Sigmoid colon (tissue), 7 donors: ENCODE results near the gene JKAMP. TPM values are rescaled to one million over a fixed set of nuclear protein-coding genes. Genes with fewer than 3 reads are reported as not detected.
A peak's percentile ranks its signal among the peaks of the same experiment; 100 is the strongest.

ENCODE experiments used
- DNase-seq: peaks from one replicate; pipeline ENCODE4 v3.0.0-alpha.2; 2019
- H3K27ac ChIP-seq, 4 donors: fragments of 200-600 bp; sonication (generic); one replicate each; pipeline ENCODE4 v1.5.1; 2016 to 2019; ENCODE audit warnings: mild to moderate bottlenecking in 1 of 4
- H3K27me3 ChIP-seq, 3 donors: fragments of 200-600 bp; sonication (generic); one replicate each; pipeline ENCODE4 v1.5.1; 2019; ENCODE audit warnings: mild to moderate bottlenecking in 1 of 3
- H3K36me3 ChIP-seq, 4 donors: fragments of 200-600 bp; sonication (generic); one replicate each; pipeline ENCODE4 v1.5.1; 2016 to 2019
- H3K4me1 ChIP-seq, 4 donors: fragments of 200-600 bp; sonication (generic); one replicate each; pipeline ENCODE4 v1.5.1; 2017 to 2019
- H3K4me3 ChIP-seq, 4 donors: fragments of 200-600 bp; sonication (generic); one replicate each; pipeline ENCODE4 v1.5.1; 2017 to 2019; ENCODE audit warnings: mild to moderate bottlenecking in 2 of 4, moderate library complexity in 1 of 4
- H3K9me3 ChIP-seq, 4 donors: fragments of 200-600 bp in 3 of 4; sonication (generic) in 3 of 4; one replicate each; pipeline versions ENCODE4 v1.5.1 to v1.6.1; 2013 to 2019
- CTCF ChIP-seq, 4 experiments: fragments of 450-650 bp in 3 of 4; fragments of 200-600 bp in 1 of 4; IDR thresholded peaks; one replicate each; pipeline ENCODE4 v1.5.1; 2016 to 2019; ENCODE audit warnings: antibody characterized with exemption in 4 of 4, mild to moderate bottlenecking in 3 of 4, moderate library complexity in 2 of 4
- EP300 ChIP-seq, 4 donors: sonication (generic); formaldehyde crosslinking; IDR thresholded peaks; one replicate each; pipeline ENCODE4 v1.6.1; 2017; ENCODE audit warnings: antibody characterized with exemption in 4 of 4
- POLR2A ChIP-seq, 2 donors: fragments of 450-650 bp; IDR thresholded peaks; one replicate each; pipeline ENCODE4 v1.6.1; 2016; ENCODE audit warnings: antibody characterized with exemption in 2 of 2, mild to moderate bottlenecking in 2 of 2, moderate library complexity in 2 of 2
- POLR2AphosphoS5 ChIP-seq, 4 donors: sonication (generic); formaldehyde crosslinking; IDR thresholded peaks; one replicate each; pipeline ENCODE4 v1.6.1; 2017; ENCODE audit warnings: antibody characterized with exemption in 4 of 4
- WGBS, 2 donors: extraction: QIAGEN DNeasy Blood & Tissue Kit; methylation state at CpG; one replicate each; pipeline ENCODE4 v1.1.7; 2013; 5-methylcytosine and 5-hydroxymethylcytosine counted together
- intact Hi-C: fragments of 100-400 bp; cut with DNase I; formaldehyde crosslinking; loops from one replicate; pipeline ENCODE4 v1.15.1; 2023
- polyA plus RNA-seq, 3 donors: library from polyadenylated mRNA; stranded (reverse); fragments of 200-250 nt; gene quantifications; one replicate each; pipeline ENCODE4 v1.2.3, GENCODE V29; 2013
- total RNA-seq, 4 donors: library from RNA; depleted of rRNA; stranded (reverse); fragments of >200 nt; gene quantifications; one replicate each; pipeline ENCODE4 v1.1.0, GENCODE V29; 2016
- donor health status: healthy with polysubstance abuse.
- donor health status: Bipolar disorder and iron deficiency.
- donor health status: healthy.

Gene JKAMP
- total and polyA plus RNA-seq, 7 donors: 9.0 to 49.0 (median 27.3) TPM

- intact Hi-C loops: no loop called here
- Histone ChIP-seq H3K27me3 (no peaks in the 10 kb centered on the region), H3K36me3 (peaks cover 0 to 55% (median 8%) of the 10 kb centered on the region in 4 donors), H3K9me3 (no peaks in the 10 kb centered on the region), H3K4me1 (peaks cover 0 to 27% (median 14%) of the 10 kb centered on the region in 4 donors), H3K4me3 (no peak overlapping the region), H3K27ac (peak overlapping the region in 1 of 4 donors; percentile 69)
- 92 to 99% methylated on average over 1 of the region's 1 CpG for WGBS, 2 donors
- DNase-seq: no peak
- no peak for TF ChIP-seq CTCF (IDR thresholded peaks at IDR 0.05)
Observed at GRCh38 chr14:59475709-59476108, 8.6 kb upstream of the JKAMP start.

GRCh38 chr14:59478540-59478939 is 5.8 kb upstream of the JKAMP start:
- Histone ChIP-seq H3K27me3 (no peaks in the 10 kb centered on the region), H3K9me3 (no peaks in the 10 kb centered on the region), H3K27ac (no peak overlapping the region), H3K4me3 (no peak overlapping the region), H3K36me3 (peaks cover 0 to 38% (median 5%) of the 10 kb centered on the region in 4 donors), H3K4me1 (peaks cover 0 to 56% (median 35%) of the 10 kb centered on the region in 4 donors)
- TF ChIP-seq POLR2A (IDR thresholded peaks at IDR 0.05) (no peak), EP300 (IDR thresholded peaks at IDR 0.05) (no peak), POLR2AphosphoS5 (IDR thresholded peaks at IDR 0.05) (no peak), CTCF (IDR thresholded peaks at IDR 0.05) (no peak)
- 95 to 96% methylated on average over 3 of the region's 3 CpGs for WGBS, 2 donors
- intact Hi-C loops: no loop called here
- no peak for DNase-seq

- Histone ChIP-seq H3K4me3 (no peak overlapping the region), H3K27me3 (no peaks in the 10 kb centered on the region), H3K27ac (peak overlapping the region; percentile 10 to 95 (median 94)), H3K9me3 (no peaks in the 10 kb centered on the region), H3K4me1 (peaks cover 0 to 46% (median 29%) of the 10 kb centered on the region in 4 donors), H3K36me3 (peaks cover 0 to 25% (median 5%) of the 10 kb centered on the region in 4 donors)
- intact Hi-C loops: loop anchor here (5.0 to 10.0 kb wide), 3 partner anchors 767 to 1055 kb away; partner anchors contain the start of genes DACT1, KIAA0586, PPM1A and TIMM9
- no peak for DNase-seq
- WGBS, 2 donors: 12 to 40% methylated on average over 1 of the region's 1 CpG
- TF ChIP-seq CTCF (IDR thresholded peaks at IDR 0.05) (no peak), EP300 (IDR thresholded peaks at IDR 0.05) (no peak), POLR2A (IDR thresholded peaks at IDR 0.05) (no peak), POLR2AphosphoS5 (IDR thresholded peaks at IDR 0.05) (no peak)
Observed at GRCh38 chr14:59480166-59480565, 4.2 kb upstream of the JKAMP start.

GRCh38 chr14:59481407-59481806 is 2.9 kb upstream of the JKAMP start:
- WGBS, 2 donors: 96 to 97% methylated on average over 2 of the region's 2 CpGs

More at GRCh38 chr14:59481407-59481806, 2.9 kb upstream of the JKAMP start:
- peaks cover 0 to 12% (median 0%) of the 10 kb centered on the region in 4 donors for H3K36me3 ChIP-seq
- H3K9me3 ChIP-seq: no peaks in the 10 kb centered on the region
- H3K4me1 ChIP-seq: peaks cover 0 to 59% (median 41%) of the 10 kb centered on the region in 4 donors
- no peak for DNase-seq
- TF ChIP-seq EP300 (IDR thresholded peaks at IDR 0.05): no peak
- no peak for TF ChIP-seq POLR2A (IDR thresholded peaks at IDR 0.05)
- TF ChIP-seq POLR2AphosphoS5 (IDR thresholded peaks at IDR 0.05): no peak
- no peak for TF ChIP-seq CTCF (IDR thresholded peaks at IDR 0.05)
- no peak overlapping the region for H3K4me3 ChIP-seq
- H3K27me3 ChIP-seq: no peaks in the 10 kb centered on the region
- intact Hi-C loops: loop anchor here (5.0 to 10.0 kb wide), 3 partner anchors 766 to 1057 kb away; partner anchors contain the start of genes DACT1, KIAA0586, PPM1A and TIMM9
- H3K27ac ChIP-seq: peak overlapping the region in 3 of 4 donors; percentile 93 to 95 (median 95)
